Natural killer cell treated with Interleukin-12 subunit alpha and Interleukin-12 subunit beta and Interleukin-15 and Interleukin-18, amount 100 ng/mL, for 72 hours (primary cell): ENCODE results near the gene PCYOX1L. TPM values are rescaled to one million over a fixed set of nuclear protein-coding genes. Genes with fewer than 3 reads are reported as not detected.

ENCODE experiments used
- ATAC-seq, 2 donors: fragments of 150-1000 bp; cut with Tn5 transposase in 1 of 2; sonication (Bioruptor Pico), chemical (Tn5 transposase) in 1 of 2; 2 replicates each; pipeline ENCODE4 v1.10.0; 2021
- DNase-seq: peaks from one replicate; pipeline ENCODE4 v3.0.0; 2022; ENCODE audit warnings: low spot score
- H3K27ac Mint-ChIP-seq, 2 donors: 1 replicate in 1 of 2; 2 replicates in 1 of 2; pipeline ENCODE4 v1.8.0; 2022; ENCODE audit warnings: mixed read lengths in 2 of 2, mild to moderate bottlenecking in 1 of 2, moderate library complexity in 1 of 2
- H3K27me3 Mint-ChIP-seq, 2 donors: 1 replicate in 1 of 2; 2 replicates in 1 of 2; pipeline ENCODE4 v1.8.0; 2022; ENCODE audit warnings: mixed read lengths in 2 of 2
- H3K36me3 Mint-ChIP-seq: one replicate; pipeline ENCODE4 v1.8.0; 2022; ENCODE audit warnings: mixed read lengths
- H3K4me1 Mint-ChIP-seq, 2 donors: 1 replicate in 1 of 2; 2 replicates in 1 of 2; pipeline ENCODE4 v1.8.0; 2022; ENCODE audit warnings: low read depth in 2 of 2, mixed read lengths in 2 of 2, mild to moderate bottlenecking in 1 of 2
- H3K4me3 Mint-ChIP-seq: one replicate; pipeline ENCODE4 v1.8.0; 2022; ENCODE audit warnings: mixed read lengths
- H3K9me3 Mint-ChIP-seq: 2 replicates; pipeline ENCODE4 v1.8.0; 2022; ENCODE audit warnings: mixed read lengths
- total RNA-seq, 2 donors: library from RNA; stranded (reverse); gene quantifications; one replicate each; pipeline ENCODE4 v1.2.3, GENCODE V29; 2022

Gene PCYOX1L
- total RNA-seq, 2 donors from 2014 or later, result 13.1 to 31.6 TPM

DNA sequence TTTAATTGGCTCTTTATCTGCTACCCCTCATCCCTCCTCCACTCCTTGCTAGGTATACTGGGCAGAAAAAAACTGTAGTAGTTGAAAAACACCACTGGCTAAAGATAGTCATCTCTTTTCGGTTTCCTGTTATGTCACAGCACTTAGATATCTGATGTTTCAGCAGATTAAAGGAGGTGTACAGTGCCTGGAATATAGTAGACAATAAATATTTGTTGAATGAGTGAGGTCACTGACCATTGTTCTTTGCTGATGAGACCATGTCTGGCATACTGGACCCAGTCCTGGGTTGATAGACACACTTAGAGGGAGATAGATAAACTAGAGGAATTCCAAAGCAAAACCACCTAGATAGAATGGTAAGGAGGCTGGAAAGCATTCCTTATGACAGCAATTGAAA is 9.3 kb upstream of the PCYOX1L start:
- H3K27me3 Mint-ChIP-seq, result no peaks in the 10 kb centered on the region
- H3K9me3 Mint-ChIP-seq, result no peaks in the 10 kb centered on the region
- peaks cover 50% of the 10 kb centered on the region for H3K36me3 Mint-ChIP-seq
- peaks cover 34 to 49% of the 10 kb centered on the region in 2 donors for H3K4me1 Mint-ChIP-seq
- peak overlapping the region; percentile 74 to 91 for H3K27ac Mint-ChIP-seq
- H3K4me3 Mint-ChIP-seq, result peak overlapping the region; percentile 81
- DNase-seq, result no peak
- ATAC-seq, result no peak

DNA sequence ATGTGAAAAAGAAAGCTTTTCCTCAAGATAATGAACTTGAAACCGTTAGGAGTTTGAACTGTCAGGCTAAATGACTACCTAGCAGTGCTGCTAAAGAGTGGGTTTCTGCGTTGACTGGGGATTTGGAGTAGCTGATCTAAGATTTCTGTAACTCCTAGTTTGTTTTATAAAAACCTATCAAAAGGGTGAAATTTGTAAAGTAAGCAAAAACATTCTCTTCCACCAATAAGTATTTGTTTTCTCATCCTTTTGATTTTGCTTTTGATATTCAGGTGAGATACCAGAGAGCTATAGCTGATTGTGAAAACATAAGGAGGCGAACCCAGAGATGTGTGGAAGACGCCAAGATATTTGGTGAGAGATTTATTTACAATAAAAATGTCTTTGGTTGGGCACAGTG is 8.5 kb upstream of the PCYOX1L start:
- no peak overlapping the region for H3K27ac Mint-ChIP-seq
- H3K4me3 Mint-ChIP-seq, result no peak overlapping the region
- H3K9me3 Mint-ChIP-seq, result no peaks in the 10 kb centered on the region
- DNase-seq (no peak), ATAC-seq (no peak)
- peaks cover 29 to 42% of the 10 kb centered on the region in 2 donors for H3K4me1 Mint-ChIP-seq
- H3K27me3 Mint-ChIP-seq, result no peaks in the 10 kb centered on the region
- H3K36me3 Mint-ChIP-seq, result peaks cover 55% of the 10 kb centered on the region

DNA sequence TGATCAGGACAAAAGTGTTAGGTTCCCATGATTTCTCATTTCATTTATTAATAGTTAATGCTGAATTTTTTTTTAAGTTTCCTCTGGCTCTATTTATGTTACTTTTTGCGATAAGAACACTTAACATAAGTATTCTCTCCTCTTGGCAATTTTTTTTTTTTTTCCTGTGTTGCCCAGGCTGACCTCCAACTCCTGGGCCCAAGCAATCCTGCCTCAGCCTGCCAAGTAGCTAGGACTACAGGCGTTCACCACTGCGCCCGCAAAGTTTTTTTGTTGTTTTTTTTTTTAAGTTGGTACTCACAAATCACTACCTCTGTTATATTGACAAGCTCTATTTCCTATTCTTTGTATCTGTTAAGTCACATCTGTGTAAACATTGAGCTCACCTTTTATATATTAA is 5.7 kb upstream of the PCYOX1L start:
- DNase-seq, result no peak
- H3K9me3 Mint-ChIP-seq, result no peaks in the 10 kb centered on the region
- no peak overlapping the region for H3K27ac Mint-ChIP-seq
- H3K36me3 Mint-ChIP-seq, result peaks cover 59% of the 10 kb centered on the region
- H3K4me1 Mint-ChIP-seq, result peaks cover 20 to 34% of the 10 kb centered on the region in 2 donors
- H3K27me3 Mint-ChIP-seq, result no peaks in the 10 kb centered on the region
- ATAC-seq, result no peak
- H3K4me3 Mint-ChIP-seq, result no peak overlapping the region

DNA sequence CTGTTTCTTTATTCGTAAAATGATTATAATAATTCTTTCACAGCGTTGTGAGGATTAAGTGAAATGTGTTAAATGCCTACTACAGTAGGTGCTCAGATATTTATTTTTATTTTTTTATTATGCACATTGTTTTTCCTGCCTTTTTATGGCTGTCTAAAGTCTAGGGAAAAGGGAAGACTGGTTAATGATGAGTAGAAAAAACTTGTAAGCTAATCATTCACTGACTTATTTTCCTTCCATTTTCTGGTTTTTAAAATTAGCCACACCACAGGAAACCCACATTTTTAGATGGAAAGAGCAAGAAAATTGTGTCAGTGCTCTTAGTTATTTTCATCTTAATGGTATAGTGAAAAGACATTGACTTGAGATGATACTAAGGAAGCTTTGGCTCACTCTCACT is 3.9 kb upstream of the PCYOX1L start:
- no peaks in the 10 kb centered on the region for H3K27me3 Mint-ChIP-seq
- ATAC-seq (no peak), DNase-seq (no peak)
- H3K27ac Mint-ChIP-seq, result no peak overlapping the region
- no peaks in the 10 kb centered on the region for H3K9me3 Mint-ChIP-seq
- peaks cover 21 to 26% of the 10 kb centered on the region in 2 donors for H3K4me1 Mint-ChIP-seq
- H3K4me3 Mint-ChIP-seq, result no peak overlapping the region
- peaks cover 42% of the 10 kb centered on the region for H3K36me3 Mint-ChIP-seq

DNA sequence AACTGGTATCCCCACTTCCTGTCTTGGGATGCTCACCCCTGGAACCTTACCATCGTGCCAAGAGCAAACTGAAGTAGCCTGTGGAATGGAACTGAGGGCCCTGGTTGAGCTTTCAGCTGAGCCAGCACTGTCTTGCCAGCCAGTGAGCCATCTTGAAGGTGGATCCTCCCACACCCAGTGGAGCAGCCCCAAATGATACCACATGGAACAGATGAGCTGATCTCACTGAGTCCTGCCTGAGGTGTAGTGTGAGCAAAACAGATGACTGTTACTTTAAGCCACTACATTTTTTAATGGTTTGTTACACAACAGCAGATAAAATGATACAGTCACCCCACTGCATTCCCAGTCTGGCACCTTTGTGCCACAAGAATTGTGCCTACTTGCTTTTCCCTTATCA is 2.2 kb upstream of the PCYOX1L start:
- DNase-seq (no peak), ATAC-seq (no peak)
- peaks cover 35 to 40% of the 10 kb centered on the region in 2 donors for H3K4me1 Mint-ChIP-seq
- H3K36me3 Mint-ChIP-seq, result peaks cover 26% of the 10 kb centered on the region
- no peak overlapping the region for H3K4me3 Mint-ChIP-seq
- H3K9me3 Mint-ChIP-seq, result no peaks in the 10 kb centered on the region
- H3K27me3 Mint-ChIP-seq, result no peaks in the 10 kb centered on the region
- H3K27ac Mint-ChIP-seq, result peak overlapping the region; percentile 2 to 65

DNA sequence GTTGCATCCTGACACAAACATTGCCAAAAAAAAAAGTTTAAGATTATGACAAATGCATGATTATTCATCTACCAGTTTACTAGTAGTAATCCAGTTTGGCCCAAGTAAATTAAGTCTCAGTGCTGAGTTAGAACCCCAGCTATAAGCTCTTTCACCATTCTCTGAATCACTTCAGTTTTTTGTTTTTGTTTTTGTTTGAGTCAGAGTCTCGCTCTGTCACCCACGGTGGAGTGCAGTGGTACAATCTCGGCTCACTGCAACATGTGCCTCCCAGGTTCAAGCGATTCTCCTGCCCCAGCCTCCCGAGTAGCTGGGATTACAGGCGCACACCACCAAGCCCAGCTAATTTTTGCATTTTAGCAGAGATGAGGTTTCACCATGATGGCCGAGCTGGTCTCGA is 1.5 kb upstream of the PCYOX1L start:
- Mint-ChIP-seq H3K4me3 (no peak overlapping the region), H3K27me3 (no peaks in the 10 kb centered on the region), H3K36me3 (peaks cover 23% of the 10 kb centered on the region), H3K27ac (peak overlapping the region in 1 of 2 donors; percentile 2), H3K4me1 (peaks cover 36 to 40% of the 10 kb centered on the region in 2 donors), H3K9me3 (no peaks in the 10 kb centered on the region)
- ATAC-seq (no peak), DNase-seq (no peak)

DNA sequence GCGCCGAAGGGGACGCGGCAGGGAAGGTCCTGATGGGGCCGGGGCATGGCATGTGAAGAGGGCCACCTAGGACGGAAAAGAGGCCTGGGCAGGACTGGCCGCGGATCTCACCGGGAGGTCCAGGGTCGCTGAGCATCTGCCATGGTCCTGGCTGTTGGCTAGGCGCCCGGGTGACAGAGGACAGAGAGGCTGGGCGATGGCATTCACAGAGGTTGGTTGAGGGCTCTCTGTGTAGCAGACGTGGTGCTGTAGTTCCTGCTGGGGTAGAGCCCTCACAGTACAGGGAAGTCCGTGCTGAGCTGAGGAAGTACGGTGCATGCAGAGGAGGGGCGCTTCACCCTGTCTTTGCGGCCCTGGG is 427 bp downstream of the PCYOX1L start:
- no peaks in the 10 kb centered on the region for H3K27me3 Mint-ChIP-seq
- H3K27ac Mint-ChIP-seq, result peak overlapping the region; percentile 72 to 84
- H3K9me3 Mint-ChIP-seq, result no peaks in the 10 kb centered on the region
- DNase-seq (no peak), ATAC-seq (peak; percentile 3 to 59)
- peak overlapping the region; percentile 93 for H3K4me3 Mint-ChIP-seq
- peaks cover 14% of the 10 kb centered on the region for H3K36me3 Mint-ChIP-seq
- H3K4me1 Mint-ChIP-seq, result peaks cover 35 to 36% of the 10 kb centered on the region in 2 donors

DNA sequence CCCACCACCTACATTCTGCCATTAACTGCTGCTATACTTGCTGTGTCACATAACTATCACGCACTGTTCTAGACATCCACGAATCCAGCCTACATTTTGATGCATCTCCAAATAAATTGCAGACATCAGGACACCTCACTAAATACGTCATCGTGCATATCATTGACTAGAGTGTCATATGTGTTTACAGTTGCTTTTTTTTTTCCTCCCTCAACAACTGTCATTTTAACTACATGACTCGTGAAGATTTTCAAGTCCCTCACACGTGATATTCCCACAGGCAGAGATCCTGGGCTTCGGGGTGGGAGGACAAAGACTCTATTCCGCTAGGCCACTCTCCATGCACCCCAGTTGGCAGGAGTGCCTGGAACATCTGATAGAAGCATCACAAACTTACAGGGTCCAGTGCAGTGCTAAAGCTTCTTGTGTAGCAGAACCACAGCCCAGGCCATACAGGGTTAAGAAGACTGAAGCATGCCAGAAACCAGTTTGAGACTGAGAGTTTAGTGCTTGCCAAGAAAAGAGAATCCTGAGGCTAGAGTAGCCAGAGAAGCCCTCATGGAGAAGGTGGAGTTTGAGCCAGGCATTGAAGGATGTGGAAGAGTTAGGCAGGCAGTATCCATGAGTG is 1.1 kb downstream of the PCYOX1L start:
- no peaks in the 10 kb centered on the region for H3K27me3 Mint-ChIP-seq
- peaks cover 35 to 36% of the 10 kb centered on the region in 2 donors for H3K4me1 Mint-ChIP-seq
- H3K4me3 Mint-ChIP-seq, result peak overlapping the region; percentile 93
- no peak for ATAC-seq
- DNase-seq, result no peak
- peak overlapping the region; percentile 72 to 84 for H3K27ac Mint-ChIP-seq
- H3K36me3 Mint-ChIP-seq, result peaks cover 13% of the 10 kb centered on the region
- no peaks in the 10 kb centered on the region for H3K9me3 Mint-ChIP-seq

DNA sequence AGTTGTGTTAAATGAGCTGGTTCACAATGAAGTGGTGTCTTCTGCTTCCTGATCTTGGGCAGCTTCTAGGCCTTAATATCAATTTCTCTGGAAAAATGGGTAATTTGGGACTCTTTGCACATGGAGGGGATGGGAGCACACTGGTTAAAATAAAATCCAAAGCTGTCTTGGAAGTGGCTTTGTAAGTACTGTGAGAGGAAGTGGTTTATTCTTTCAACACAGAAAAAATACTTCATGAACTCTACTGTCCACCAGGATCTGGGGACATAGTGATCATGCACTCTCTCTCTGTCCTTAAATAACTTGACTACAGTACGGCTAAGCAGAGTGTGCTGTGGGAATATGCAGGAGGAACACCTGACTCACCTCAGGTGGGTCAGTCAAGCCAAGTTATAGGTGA is 2.4 kb downstream of the PCYOX1L start:
- Mint-ChIP-seq H3K9me3 (no peaks in the 10 kb centered on the region), H3K4me1 (peaks cover 32 to 34% of the 10 kb centered on the region in 2 donors), H3K27ac (peak overlapping the region; percentile 72 to 84), H3K27me3 (no peaks in the 10 kb centered on the region), H3K36me3 (peaks cover 7% of the 10 kb centered on the region), H3K4me3 (peak overlapping the region; percentile 19)
- ATAC-seq (no peak), DNase-seq (no peak)

DNA sequence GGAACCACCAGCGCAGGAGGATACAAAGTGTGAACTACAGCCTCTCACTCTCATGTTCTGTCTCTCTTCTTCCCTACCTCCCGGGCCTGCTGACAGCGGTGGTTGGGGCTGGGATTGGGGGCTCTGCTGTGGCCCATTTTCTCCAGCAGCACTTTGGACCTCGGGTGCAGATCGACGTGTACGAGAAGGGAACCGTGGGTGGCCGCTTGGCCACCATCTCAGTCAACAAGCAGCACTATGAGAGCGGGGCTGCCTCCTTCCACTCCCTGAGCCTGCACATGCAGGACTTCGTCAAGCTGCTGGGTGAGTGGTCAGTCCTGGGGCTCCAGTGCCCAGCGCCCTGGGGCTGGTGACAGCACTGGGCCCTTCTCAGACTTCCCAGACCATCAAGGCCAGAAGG is 4.7 kb downstream of the PCYOX1L start:
- Mint-ChIP-seq H3K36me3 (peaks cover 4% of the 10 kb centered on the region), H3K4me3 (no peak overlapping the region), H3K27ac (no peak overlapping the region), H3K9me3 (no peaks in the 10 kb centered on the region), H3K27me3 (no peaks in the 10 kb centered on the region), H3K4me1 (peaks cover 25 to 28% of the 10 kb centered on the region in 2 donors)
- DNase-seq, result no peak
- ATAC-seq, result no peak

DNA sequence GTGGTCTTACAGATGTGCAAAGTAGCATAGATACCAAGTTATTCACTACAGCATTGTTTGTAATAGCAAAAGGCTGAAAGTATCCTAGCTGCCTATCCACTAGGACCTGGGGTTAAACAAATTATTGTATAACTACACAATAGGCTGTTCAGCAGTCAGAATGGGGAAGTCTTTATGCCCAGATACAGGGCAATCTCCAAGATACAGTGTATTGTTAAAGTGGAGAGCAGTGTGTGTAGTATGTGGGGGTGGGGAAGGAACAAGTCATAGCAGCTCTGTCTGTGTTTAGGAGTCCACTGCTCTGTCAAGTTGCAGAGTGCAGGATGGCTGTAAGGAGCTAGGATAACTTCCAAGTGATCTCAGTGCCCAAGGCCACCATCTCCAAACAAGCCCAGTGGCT is 5.5 kb downstream of the PCYOX1L start:
- ATAC-seq (no peak), DNase-seq (no peak)
- Mint-ChIP-seq H3K27ac (no peak overlapping the region), H3K4me3 (no peak overlapping the region), H3K27me3 (no peaks in the 10 kb centered on the region), H3K36me3 (peaks cover 4% of the 10 kb centered on the region), H3K9me3 (no peaks in the 10 kb centered on the region), H3K4me1 (peaks cover 21 to 25% of the 10 kb centered on the region in 2 donors)

DNA sequence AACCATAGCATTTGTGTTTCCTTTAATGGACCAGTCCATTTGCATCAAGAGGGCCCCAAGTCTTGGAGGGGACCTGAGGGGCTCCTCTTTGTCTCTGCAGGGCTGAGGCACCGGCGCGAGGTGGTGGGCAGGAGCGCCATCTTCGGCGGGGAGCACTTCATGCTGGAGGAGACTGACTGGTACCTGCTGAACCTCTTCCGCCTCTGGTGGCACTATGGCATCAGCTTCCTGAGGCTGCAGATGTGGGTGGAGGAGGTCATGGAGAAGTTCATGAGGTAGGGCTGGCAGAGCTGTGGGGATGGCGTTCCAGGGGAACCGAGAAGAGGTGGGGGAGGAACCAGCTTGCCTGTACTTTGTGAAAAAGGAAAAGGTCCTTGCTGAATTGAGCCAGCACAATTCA is 6.1 kb downstream of the PCYOX1L start:
- no peak for ATAC-seq
- Mint-ChIP-seq H3K27me3 (no peaks in the 10 kb centered on the region), H3K27ac (no peak overlapping the region), H3K4me1 (peaks cover 16 to 19% of the 10 kb centered on the region in 2 donors), H3K36me3 (peaks cover 4% of the 10 kb centered on the region), H3K9me3 (no peaks in the 10 kb centered on the region), H3K4me3 (no peak overlapping the region)
- no peak for DNase-seq

DNA sequence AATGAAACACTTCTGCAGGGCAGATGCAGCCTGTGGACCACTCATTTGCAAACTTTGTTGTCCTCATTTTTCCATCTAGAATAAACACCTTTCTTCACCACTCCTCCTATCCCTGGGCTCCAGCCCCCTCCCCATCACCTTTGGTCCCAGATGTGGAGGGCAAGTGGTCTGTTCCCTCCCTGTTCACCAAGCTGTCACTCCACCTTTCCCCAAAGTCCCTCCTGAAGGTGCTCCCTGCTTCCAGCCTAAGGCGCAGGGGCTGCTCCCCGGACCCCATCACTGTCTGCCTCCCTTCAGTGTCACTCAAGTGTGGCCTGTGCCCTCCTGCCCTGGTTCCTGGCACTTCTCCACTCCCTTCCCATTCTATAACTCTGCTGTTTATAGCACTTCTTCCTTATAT is 6.9 kb downstream of the PCYOX1L start:
- H3K9me3 Mint-ChIP-seq, result no peaks in the 10 kb centered on the region
- no peaks in the 10 kb centered on the region for H3K27me3 Mint-ChIP-seq
- peaks cover 11 to 14% of the 10 kb centered on the region in 2 donors for H3K4me1 Mint-ChIP-seq
- ATAC-seq, result no peak
- peaks cover 4% of the 10 kb centered on the region for H3K36me3 Mint-ChIP-seq
- H3K4me3 Mint-ChIP-seq, result no peak overlapping the region
- DNase-seq, result no peak
- no peak overlapping the region for H3K27ac Mint-ChIP-seq

DNA sequence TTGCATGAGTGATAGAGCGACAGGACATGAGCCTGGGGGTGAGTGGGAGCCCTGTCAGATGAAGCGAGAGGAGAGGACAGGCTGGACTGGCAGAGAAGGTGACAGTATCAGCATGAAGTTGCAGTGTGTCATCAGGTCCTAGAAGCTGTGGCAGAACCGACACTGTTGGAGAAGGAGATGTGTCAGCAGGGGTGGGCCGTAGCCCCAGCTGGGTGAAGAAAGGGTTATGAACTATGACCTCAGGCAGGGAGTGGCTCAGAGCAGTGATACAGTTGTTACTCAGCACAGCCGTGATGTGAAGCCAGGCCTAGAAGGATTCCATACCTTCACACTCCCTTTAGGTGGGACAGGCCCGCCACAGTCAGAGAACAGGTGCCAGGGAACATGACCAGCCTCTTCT is 7.6 kb downstream of the PCYOX1L start:
- Mint-ChIP-seq H3K27me3 (no peaks in the 10 kb centered on the region), H3K9me3 (no peaks in the 10 kb centered on the region), H3K4me3 (no peak overlapping the region), H3K36me3 (peaks cover 4% of the 10 kb centered on the region), H3K4me1 (peaks cover 4 to 7% of the 10 kb centered on the region in 2 donors), H3K27ac (no peak overlapping the region)
- ATAC-seq (peak in 1 of 2 donors; percentile 30), DNase-seq (no peak)

DNA sequence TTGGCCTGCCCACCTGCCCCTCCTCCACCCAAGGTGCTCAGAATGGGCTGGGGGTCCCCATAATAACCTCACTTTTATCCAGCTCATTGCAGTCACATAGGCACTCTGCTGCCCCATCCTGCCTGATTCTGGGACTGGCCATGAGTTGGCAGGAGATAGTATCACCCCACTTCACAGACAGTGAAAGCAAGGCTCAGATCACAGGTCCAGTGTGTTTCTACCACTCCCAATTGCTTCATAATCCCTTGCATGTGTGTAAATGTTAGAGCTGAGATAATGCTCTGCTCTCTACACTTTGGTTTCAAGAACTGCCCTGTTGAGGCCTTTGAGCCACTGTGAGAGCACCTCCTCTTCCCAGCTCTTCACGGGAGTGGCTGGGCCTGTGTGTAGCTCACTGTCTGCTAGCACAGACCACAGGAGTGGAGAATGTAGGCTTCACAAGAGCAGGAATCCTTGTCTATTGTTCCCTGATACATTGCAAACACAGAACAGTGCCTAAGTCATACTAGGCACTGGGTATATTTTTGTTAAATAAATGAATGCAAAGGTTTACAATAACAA is 8.4 kb downstream of the PCYOX1L start:
- DNase-seq, result no peak
- Mint-ChIP-seq H3K27me3 (no peaks in the 10 kb centered on the region), H3K4me1 (peaks cover 0 to 5% of the 10 kb centered on the region in 2 donors), H3K27ac (no peak overlapping the region), H3K9me3 (no peaks in the 10 kb centered on the region), H3K4me3 (no peak overlapping the region), H3K36me3 (peaks cover 4% of the 10 kb centered on the region)
- no peak for ATAC-seq
